H1 (cell line): ENCODE results near the gene GNAQ. TPM values are rescaled to one million over a fixed set of nuclear protein-coding genes. Genes with fewer than 3 reads are reported as not detected.

Experiments
- CTCF ChIA-PET: fragments of 300-600 bp; sonication (Branson Sonifier 250); formaldehyde crosslinking; loops from one replicate; lab custom pipeline; 2021; ENCODE audit not compliant: partially characterized antibody; lab: Charles Lee
- POLR2A ChIA-PET: fragments of 300-600 bp; sonication (Branson Sonifier 250); formaldehyde crosslinking; loops from one replicate; lab custom pipeline; 2021; ENCODE audit warnings: inconsistent platforms; ENCODE audit not compliant: partially characterized antibody; lab: Charles Lee
- DNase-seq, 2 experiments: peaks; one replicate each; pipeline versions ENCODE4 v3.0.0 to v3.0.0-alpha.2; 2010 to 2022; ENCODE audit warnings: low spot score in 2 of 2, low read depth in 1 of 2, mixed read lengths in 1 of 2
- FAIRE-seq: peaks from 2 replicates; lab custom pipeline; 2011; peaks lifted over from hg19 to GRCh38; lab: Jason Lieb, UNC
- H2AFZ ChIP-seq: 2 replicates; pipeline ENCODE4 v1.8.1; 2012; ENCODE audit warnings: low read length, inconsistent platforms
- H2AK5ac ChIP-seq: 2 replicates; pipeline ENCODE4 v1.6.1; 2013; ENCODE audit warnings: low read depth, low read length
- H2BK120ac ChIP-seq: replicated peaks from 2 replicates; pipeline ENCODE3; 2013; ENCODE audit warnings: low read depth, low read length, inconsistent platforms
- H2BK12ac ChIP-seq: 2 replicates; pipeline ENCODE4 v1.6.1; 2013; ENCODE audit warnings: low read depth, low read length
- H2BK15ac ChIP-seq: 2 replicates; pipeline ENCODE4 v1.6.1; 2013; ENCODE audit warnings: low read length
- H2BK20ac ChIP-seq: 2 replicates; pipeline ENCODE4 v1.6.1; 2013; ENCODE audit warnings: low read length
- H2BK5ac ChIP-seq: 2 replicates; pipeline ENCODE4 v1.6.1; 2013; ENCODE audit warnings: low read depth, low read length
- H3K14ac ChIP-seq: 2 replicates; pipeline ENCODE4 v1.6.1; 2013; ENCODE audit warnings: inconsistent platforms; ENCODE audit not compliant: insufficient read length
- H3K18ac ChIP-seq: 2 replicates; pipeline ENCODE4 v1.6.1; 2013; ENCODE audit warnings: low read length; ENCODE audit errors: extremely low read depth
- H3K23ac ChIP-seq: 2 replicates; pipeline ENCODE4 v1.6.1; 2013; ENCODE audit warnings: inconsistent platforms; ENCODE audit not compliant: insufficient read length
- H3K23me2 ChIP-seq: 2 replicates; pipeline ENCODE4 v1.6.1; 2013; ENCODE audit warnings: low read depth, low read length
- H3K27ac ChIP-seq: 2 replicates; pipeline ENCODE4 v1.6.1; 2011; ENCODE audit warnings: low read depth, low read length, inconsistent platforms
- H3K27me3 ChIP-seq, 4 experiments: replicated peaks in 1 of 4; 1 replicate in 1 of 4; 2 replicates in 3 of 4; pipeline versions ENCODE4 v1.6.1 to v1.8.1; 2011 to 2013; ENCODE audit warnings: low read length in 3 of 4, mild to moderate bottlenecking in 3 of 4, inconsistent platforms in 2 of 4, mixed read lengths in 2 of 4, moderate library complexity in 1 of 4; ENCODE audit not compliant: control insufficient read depth in 3 of 4, insufficient read depth in 3 of 4; ENCODE audit errors: extremely low read depth in 1 of 4
- H3K36me3 ChIP-seq, 4 experiments: 2 replicates each; pipeline versions ENCODE4 v1.6.1 to v1.8.1; 2011 to 2013; ENCODE audit warnings: mild to moderate bottlenecking in 4 of 4, low read length in 3 of 4, moderate library complexity in 2 of 4, control low read depth in 1 of 4, inconsistent platforms in 1 of 4; ENCODE audit not compliant: insufficient read depth in 4 of 4, control insufficient read depth in 2 of 4
- H3K4ac ChIP-seq: replicated peaks from 2 replicates; pipeline ENCODE3; 2013; ENCODE audit warnings: low read length, low read depth, mixed read lengths, inconsistent platforms; ENCODE audit not compliant: insufficient read length
- H3K4me1 ChIP-seq, 4 experiments: replicated peaks in 1 of 4; 1 replicate in 1 of 4; 2 replicates in 3 of 4; pipeline versions ENCODE4 v1.6.1 to v1.8.1; 2011 to 2013; ENCODE audit warnings: low read length in 3 of 4, inconsistent platforms in 2 of 4, mixed read lengths in 1 of 4; ENCODE audit not compliant: insufficient read depth in 4 of 4, control insufficient read depth in 3 of 4
- H3K4me2 ChIP-seq, 2 experiments: 2 replicates each; pipeline versions ENCODE4 v1.6.1 to v1.8.1; 2011 to 2013; ENCODE audit warnings: low read depth in 2 of 2, low read length in 2 of 2, control low read depth in 1 of 2, inconsistent platforms in 1 of 2, mild to moderate bottlenecking in 1 of 2; ENCODE audit not compliant: insufficient read depth in 1 of 2
- H3K4me3 ChIP-seq, 4 experiments: fragments of 200-600, 300-600 bp in 1 of 4; sonication (generic), shearing (Covaris generic), sonication (Bioruptor Twin) in 1 of 4; 2 replicates each; pipeline versions ENCODE4 v1.5.1 to v1.8.1; 2011 to 2016; ENCODE audit warnings: low read length in 4 of 4, low read depth in 3 of 4, control low read depth in 2 of 4, inconsistent platforms in 2 of 4, mild to moderate bottlenecking in 2 of 4, mixed read lengths in 1 of 4, moderate library complexity in 1 of 4; ENCODE audit not compliant: insufficient read depth in 2 of 4; ENCODE audit errors: extremely low read depth in 1 of 4
- H3K56ac ChIP-seq: replicated peaks from 2 replicates; pipeline ENCODE3; 2013; ENCODE audit warnings: low read depth, mild to moderate bottlenecking, mixed read lengths, low read length, inconsistent platforms; ENCODE audit not compliant: insufficient read length
- H3K79me1 ChIP-seq: 2 replicates; pipeline ENCODE4 v1.6.1; 2013; ENCODE audit warnings: low read depth, low read length, control low read depth
- H3K79me2 ChIP-seq, 2 experiments: 2 replicates each; pipeline versions ENCODE4 v1.6.1 to v1.8.1; 2012 to 2013; ENCODE audit warnings: low read length in 2 of 2, mild to moderate bottlenecking in 2 of 2, inconsistent platforms in 1 of 2; ENCODE audit not compliant: insufficient read depth in 2 of 2, control insufficient read depth in 1 of 2
- H3K9ac ChIP-seq, 4 experiments: replicated peaks in 1 of 4; 1 replicate in 1 of 4; 2 replicates in 3 of 4; pipeline versions ENCODE4 v1.6.1 to v1.8.1; 2011 to 2013; ENCODE audit warnings: low read depth in 3 of 4, low read length in 3 of 4, control low read depth in 2 of 4, mild to moderate bottlenecking in 2 of 4, moderate library complexity in 2 of 4, inconsistent platforms in 1 of 4; ENCODE audit errors: extremely low read depth in 1 of 4
- H3K9me3 ChIP-seq, 2 experiments: 2 replicates each; pipeline versions ENCODE4 v1.6.1 to v1.8.1; 2012 to 2013; ENCODE audit warnings: mild to moderate bottlenecking in 2 of 2, moderate library complexity in 2 of 2, control low read depth in 1 of 2, inconsistent platforms in 1 of 2, low read depth in 1 of 2, low read length in 1 of 2, mixed read lengths in 1 of 2; ENCODE audit not compliant: insufficient read depth in 2 of 2
- H4K20me1 ChIP-seq, 2 experiments: replicated peaks in 1 of 2; 2 replicates each; pipeline versions ENCODE3 to v1.8.1; 2011 to 2013; ENCODE audit warnings: inconsistent platforms in 2 of 2, low read length in 2 of 2, mild to moderate bottlenecking in 1 of 2; ENCODE audit not compliant: insufficient read depth in 2 of 2, control insufficient read depth in 1 of 2
- H4K5ac ChIP-seq: 2 replicates; pipeline ENCODE4 v1.6.1; 2013; ENCODE audit warnings: low read length, low read depth, mixed read lengths, inconsistent platforms; ENCODE audit not compliant: insufficient read length
- H4K8ac ChIP-seq: 2 replicates; pipeline ENCODE4 v1.8.0; 2013; ENCODE audit warnings: mild to moderate bottlenecking, moderate library complexity, low read length, inconsistent platforms; ENCODE audit not compliant: insufficient read depth; ENCODE audit errors: extremely low read depth
- H4K91ac ChIP-seq: replicated peaks from 2 replicates; pipeline ENCODE3; 2013; ENCODE audit warnings: low read length, mixed read lengths, inconsistent platforms; ENCODE audit not compliant: insufficient read length
- CEBPB ChIP-seq: IDR thresholded peaks from 2 replicates; pipeline ENCODE4 v1.6.1; 2012; ENCODE audit warnings: low read depth, low read length
- CHD1 ChIP-seq: IDR thresholded peaks from 2 replicates; pipeline ENCODE4 v1.6.1; 2012; ENCODE audit warnings: low read depth, low read length, improper control_type of control experiment
- EZH2 ChIP-seq: fragments of 200-600 bp; sonication (generic); IDR thresholded peaks from 2 replicates; pipeline ENCODE4 v1.7.1; 2012; ENCODE audit warnings: low read depth, mild to moderate bottlenecking, moderate library complexity, low read length, inconsistent platforms; ENCODE audit not compliant: severe bottlenecking
- KDM1A ChIP-seq: fragments of 200-600, 300-600 bp; sonication (generic); IDR thresholded peaks from 2 replicates; pipeline ENCODE4 v1.7.1; 2016; ENCODE audit warnings: mild to moderate bottlenecking, low read length, borderline replicate concordance
- MAX ChIP-seq: IDR thresholded peaks from 2 replicates; pipeline ENCODE4 v1.6.1; 2012; ENCODE audit warnings: inconsistent platforms
- TEAD4 ChIP-seq: IDR thresholded peaks from 2 replicates; pipeline ENCODE4 v1.6.1; 2012; ENCODE audit warnings: low read depth, low read length, inconsistent platforms, mixed read lengths
- ZNF274 ChIP-seq: IDR thresholded peaks from 2 replicates; pipeline ENCODE4 v1.7.0; 2012; ENCODE audit warnings: low read length, borderline replicate concordance; ENCODE audit errors: extremely low read depth
- WGBS, 2 experiments: shearing (Covaris generic) in 1 of 2; methylation state at CpG; one replicate each; pipeline versions ENCODE4 v1.1.6 to v1.1.7; 2013 to 2015; ENCODE audit warnings: low lambda C conversion rate in 2 of 2, mixed read lengths in 2 of 2, inconsistent platforms in 1 of 2, low coverage in 1 of 2, missing lambda C conversion rate in 1 of 2; ENCODE audit not compliant: insufficient replicate concordance in 2 of 2, insufficient coverage in 1 of 2, insufficient read length in 1 of 2; ENCODE audit errors: extremely low coverage in 1 of 2, missing lambda C conversion rate in 1 of 2; 5-methylcytosine and 5-hydroxymethylcytosine counted together
- polyA plus RNA-seq, 7 experiments: library from polyadenylated mRNA; depleted of rRNA in 3 of 7; stranded (reverse) in 5 of 7; unstranded in 2 of 7; fragments of >200 nt in 5 of 7; fragments of 200-250 nt in 2 of 7; gene quantifications; 1 replicate in 5 of 7; 2 replicates in 1 of 7; 4 replicates in 1 of 7; pipeline versions ENCODE4 v1.2.1 to v1.2.3, GENCODE V29; 2011 to 2013; ENCODE audit warnings: missing spikeins in 2 of 7, mixed read lengths in 2 of 7
- total RNA-seq: library from RNA; stranded (reverse); fragmentation: NEBNext Ultra II Directional; extraction: Animal tissue kit (Norgen Biotek cat#: 25700); gene quantifications from 2 replicates; pipeline ENCODE4 v1.2.1, GENCODE V29; 2021

Gene GNAQ
- total and polyA plus RNA-seq, 2 of the 8 experiments (the other 6 are each of a cell fraction or from before 2014, with no cell fraction given), result 22.8 to 63.8 TPM

GRCh38 chr9:78026416-78026815, 5.2 kb downstream of the GNAQ start:
- Histone ChIP-seq H3K4me2 (peak overlapping the region in 1 of 2 experiments; percentile 22; a peak in 1 of 4 replicates), H2BK12ac (no peak overlapping the region), H3K56ac (no peak overlapping the region), H3K79me1 (peaks cover 9% of the 10 kb centered on the region), H2BK120ac (no peak overlapping the region), H3K4me3 (no peak overlapping the region), H3K36me3 (no peaks in the 10 kb centered on the region), H4K5ac (no peak overlapping the region), H3K14ac (no peak overlapping the region), H3K4me1 (peaks cover 5 to 28% (median 15%) of the 10 kb centered on the region in 4 experiments), H2AK5ac (no peak overlapping the region), H3K27me3 (no peaks in the 10 kb centered on the region), H3K23ac (no peak overlapping the region), H3K9ac (no peak overlapping the region), H3K4ac (no peak overlapping the region), H2AFZ (no peak overlapping the region), H3K18ac (no peak overlapping the region), H3K9me3 (no peaks in the 10 kb centered on the region), H2BK15ac (no peak overlapping the region), H4K20me1 (peaks cover 2 to 5% of the 10 kb centered on the region in 2 experiments), H3K79me2 (peaks cover 0 to 93% of the 10 kb centered on the region in 2 experiments; a peak in 3 of 4 replicates), H2BK20ac (no peak overlapping the region), H3K27ac (no peak overlapping the region), H4K8ac (no peak overlapping the region), H2BK5ac (no peak overlapping the region), H3K23me2 (peaks cover 7% of the 10 kb centered on the region; the same call in 1 of the 2 replicates), H4K91ac (no peak overlapping the region)
- ChIA-PET CTCF (interaction anchor here (1.2 to 2.3 kb wide), 2 partner anchors 8 to 32 kb away, joined by 4 to 11 read pairs; no protein-coding TSS in a partner anchor), POLR2A (no interaction called here)
- WGBS, 2 experiments, result 65% methylated on average over 1 of the region's 1 CpG; no CpG with 5 or more reads in 1 of the 2 experiments
- TF ChIP-seq EZH2, result no peak
- TF ChIP-seq TEAD4, result no peak
- TF ChIP-seq CEBPB, result no peak
- no peak for TF ChIP-seq MAX
- TF ChIP-seq ZNF274, result no peak
- TF ChIP-seq KDM1A, result no peak
- TF ChIP-seq CHD1, result no peak
- DNase-seq, result no peak
- FAIRE-seq, result peak; percentile 13
